Endothelial cell of umbilical vein (primary cell): ENCODE measurements around the gene MRLN. TPM values are rescaled to one million over a fixed set of nuclear protein-coding genes. Genes with fewer than 3 reads are reported as not detected.
A peak's percentile ranks its signal among the peaks of the same experiment; 100 is the strongest.

ENCODE experiments used
- BruUV-seq: library from RNA; stranded (reverse); fragments of 400-500 nt; replicated peaks from 2 replicates; lab custom pipeline; 2021; lab: Mats Ljungman, UMichigan
- CTCF ChIA-PET: fragments of 300-600, 350-600 bp; sonication (Branson Sonifier 250); formaldehyde crosslinking; loops from one replicate; lab custom pipeline; 2021; ENCODE audit warnings: antibody characterized with exemption, inconsistent platforms; lab: Charles Lee
- POLR2A ChIA-PET: fragments of 300-600, 350-600 bp; sonication (Branson Sonifier 250); formaldehyde crosslinking; loops from one replicate; lab custom pipeline; 2021; ENCODE audit warnings: antibody characterized with exemption, inconsistent platforms; lab: Charles Lee
- DNase-seq: peaks from one replicate; pipeline ENCODE4 v3.0.0-alpha.2; 2011; ENCODE audit warnings: low read depth, low spot score
- FAIRE-seq: peaks from 2 replicates; lab custom pipeline; 2011; peaks lifted over from hg19 to GRCh38; lab: Jason Lieb, UNC
- H2AFZ ChIP-seq: 2 replicates; pipeline ENCODE4 v1.6.0; 2012; ENCODE audit warnings: low read depth, low read length, control low read depth, inconsistent platforms
- H3K27ac ChIP-seq: 2 replicates; pipeline ENCODE4 v1.5.1; 2011; ENCODE audit warnings: low read depth, mild to moderate bottlenecking, control low read depth, low read length, moderate library complexity; ENCODE audit not compliant: insufficient read depth
- H3K27me3 ChIP-seq, 2 experiments: 2 replicates each; pipeline versions ENCODE4 v1.6.0 to v1.6.1; 2011; ENCODE audit warnings: low read length in 2 of 2, mixed read lengths in 1 of 2; ENCODE audit not compliant: control insufficient read depth in 2 of 2, insufficient read depth in 2 of 2
- H3K36me3 ChIP-seq, 2 experiments: 2 replicates in 1 of 2; 3 replicates in 1 of 2; pipeline ENCODE4 v1.5.1; 2011; ENCODE audit warnings: low read length in 2 of 2, mild to moderate bottlenecking in 1 of 2, moderate library complexity in 1 of 2; ENCODE audit not compliant: control insufficient read depth in 2 of 2, insufficient read depth in 2 of 2; ENCODE audit errors: extremely low read depth in 1 of 2
- H3K4me1 ChIP-seq: 3 replicates; pipeline ENCODE4 v1.5.1; 2011; ENCODE audit warnings: mild to moderate bottlenecking, low read length; ENCODE audit not compliant: control insufficient read depth, insufficient read depth; ENCODE audit errors: extremely low read depth
- H3K4me2 ChIP-seq: 2 replicates; pipeline ENCODE4 v1.6.1; 2011; ENCODE audit warnings: low read length, control low read depth, mixed read lengths; ENCODE audit not compliant: insufficient read depth
- H3K4me3 ChIP-seq, 3 experiments: fragments of 200-600 bp in 1 of 3; sonication (generic), shearing (Covaris generic) in 1 of 3; replicated peaks in 1 of 3; 2 replicates each; pipeline ENCODE4 v1.5.1; 2011 to 2016; ENCODE audit warnings: control low read depth in 3 of 3, low read length in 3 of 3, mild to moderate bottlenecking in 2 of 3, inconsistent platforms in 1 of 3, low read depth in 1 of 3, moderate library complexity in 1 of 3; ENCODE audit not compliant: insufficient read depth in 1 of 3
- H3K79me2 ChIP-seq: 2 replicates; pipeline ENCODE4 v1.6.0; 2012; ENCODE audit warnings: low read length, inconsistent platforms; ENCODE audit not compliant: control insufficient read depth, insufficient read depth
- H3K9ac ChIP-seq: replicated peaks from 2 replicates; pipeline ENCODE3; 2011; ENCODE audit warnings: low read length, control low read depth; ENCODE audit not compliant: insufficient read depth; ENCODE audit errors: extremely low read depth
- H3K9me1 ChIP-seq: replicated peaks from 3 replicates; pipeline ENCODE4 v1.6.0; 2011; ENCODE audit warnings: mild to moderate bottlenecking, low read length; ENCODE audit not compliant: control insufficient read depth, insufficient read depth; ENCODE audit errors: extremely low read depth
- H3K9me3 ChIP-seq: replicated peaks from 2 replicates; pipeline ENCODE4 v1.5.1; 2012; ENCODE audit warnings: low read length, inconsistent platforms; ENCODE audit not compliant: control insufficient read depth, insufficient read depth
- H4K20me1 ChIP-seq: replicated peaks from 2 replicates; pipeline ENCODE3; 2011; ENCODE audit warnings: mild to moderate bottlenecking, low read length; ENCODE audit not compliant: control insufficient read depth, insufficient read depth; ENCODE audit errors: extremely low read depth
- CTCF ChIP-seq, 2 donors: IDR thresholded peaks; 1 replicate in 1 of 2; 2 replicates in 1 of 2; pipeline ENCODE4 v1.5.1; 2011; ENCODE audit warnings: low read length in 2 of 2, mild to moderate bottlenecking in 2 of 2, moderate library complexity in 2 of 2, control low read depth in 1 of 2, inconsistent platforms in 1 of 2, low read depth in 1 of 2; ENCODE audit not compliant: insufficient read depth in 1 of 2; ENCODE audit errors: extremely low read depth in 1 of 2
- EZH2 ChIP-seq: IDR thresholded peaks from 2 replicates; pipeline ENCODE4 v1.6.1; 2012; ENCODE audit warnings: borderline replicate concordance, low read depth, mild to moderate bottlenecking, moderate library complexity, low read length, inconsistent platforms; ENCODE audit not compliant: severe bottlenecking
- GATA2 ChIP-seq: IDR thresholded peaks from 2 replicates; pipeline ENCODE4 v1.7.0; 2011; ENCODE audit warnings: low read depth, mild to moderate bottlenecking, moderate library complexity, mixed read lengths, low read length; ENCODE audit not compliant: insufficient read length, insufficient read depth
- JUN ChIP-seq: IDR thresholded peaks from 2 replicates; pipeline ENCODE4 v1.6.1; 2011; ENCODE audit warnings: borderline replicate concordance, low read depth; ENCODE audit not compliant: insufficient read length, insufficient read depth
- dilution Hi-C: fragments of 300-500 bp; cut with MboI; formaldehyde crosslinking; loops from one replicate; pipeline ENCODE4 v1.15.0; 2019; ENCODE audit warnings: low sequenced_read_pairs; ENCODE audit not compliant: extremely low pct_ligation_motif_present
- intact Hi-C: fragments of 100-400 bp; cut with micrococcal nuclease; formaldehyde crosslinking; loops from one replicate; pipeline ENCODE4 v1.10.0; 2022
- polyA plus RNA-seq, 4 experiments: library from polyadenylated mRNA; depleted of rRNA in 3 of 4; stranded (reverse) in 3 of 4; unstranded in 1 of 4; fragments of >200 nt; gene quantifications; 2 replicates each; pipeline versions ENCODE4 v1.2.1 to v1.2.3, GENCODE V29; 2011 to 2012; ENCODE audit warnings: missing spikeins in 1 of 4
- total RNA-seq: library from RNA; stranded (reverse); gene quantifications from 2 replicates; pipeline ENCODE4 v1.2.3, GENCODE V29; 2021

Gene MRLN
- total and polyA plus RNA-seq, 2 donors (not counting 3 experiments of a cell fraction or from before 2014, with no cell fraction given) = not detected

DNA sequence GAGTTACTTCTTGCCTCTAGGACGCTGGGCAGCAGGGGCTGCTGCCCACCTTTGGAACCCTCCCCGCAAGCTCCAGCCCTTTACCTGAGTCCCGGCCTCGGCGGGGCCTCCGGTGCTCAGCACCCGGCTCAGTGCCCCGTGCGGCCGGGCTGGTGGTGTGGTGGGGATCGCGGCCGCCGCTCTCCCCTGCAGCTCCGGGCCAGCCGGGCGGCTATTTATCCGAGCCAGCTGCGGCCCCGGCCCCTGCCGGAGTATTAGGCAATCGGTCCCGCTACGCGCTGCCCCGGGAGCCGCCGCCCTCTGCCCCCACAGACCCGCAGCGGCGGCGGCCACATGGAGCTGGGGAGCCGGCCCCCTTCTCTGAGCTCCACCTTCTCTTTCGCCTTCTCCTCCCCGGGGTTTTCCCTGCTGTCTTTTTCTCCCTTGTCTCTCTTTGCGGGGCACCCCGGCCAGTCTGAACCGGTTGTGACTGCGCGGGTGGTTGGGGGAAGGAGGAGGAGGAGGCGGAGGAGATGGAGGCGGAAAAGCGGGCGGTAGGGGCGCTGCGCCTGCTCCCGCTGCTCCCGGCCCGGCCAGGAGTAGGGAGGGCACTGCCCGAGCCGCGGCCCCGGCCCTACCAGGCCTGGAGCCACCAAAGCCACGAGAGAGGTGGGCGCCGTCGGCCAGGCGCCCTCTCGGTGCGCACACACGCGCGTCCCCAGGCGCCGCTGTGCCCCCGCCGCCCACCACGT is 43.7 kb downstream of the MRLN start, which contains the start of gene SLC16A9:
Gene SLC16A9 (minus strand): TSS at position 456 of the 731 bp plus-strand sequence. CDS start 25,559 bp downstream, outside the sequence.
- Histone ChIP-seq H3K36me3 (no peaks in the 10 kb centered on the region), H3K79me2 (no peaks in the 10 kb centered on the region), H3K9ac (peak within 1 kb of the TSS; percentile 42), H3K9me3 (no peaks in the 10 kb centered on the region), H3K27ac (no peak within 1 kb of the TSS), H3K4me1 (peaks cover 5% of the 10 kb centered on the region), H3K9me1 (no peaks in the 10 kb centered on the region), H2AFZ (peak within 1 kb of the TSS; percentile 84), H3K4me2 (peak within 1 kb of the TSS; percentile 79), H3K27me3 (peaks cover 16 to 41% of the 10 kb centered on the region in 2 experiments), H3K4me3 (peak within 1 kb of the TSS; percentile 33 to 45 (median 42)), H4K20me1 (no peaks in the 10 kb centered on the region)
- ChIA-PET CTCF (no interaction called here), POLR2A (no interaction called here)
- TF ChIP-seq JUN (no peak), CTCF (IDR thresholded peaks at IDR 0.05; ENCODE audit: extremely low read depth in 1 of 2, insufficient read depth in 1 of 2, low read depth in 1 of 2, low read length in 2 of 2) (peak; percentile 16 to 43)
- BruUV-seq = no TSS peak
- dilution Hi-C loops (no loop called here), intact Hi-C loops (no loop called here)
- no peak for FAIRE-seq
- DNase-seq = peak; percentile 18

DNA sequence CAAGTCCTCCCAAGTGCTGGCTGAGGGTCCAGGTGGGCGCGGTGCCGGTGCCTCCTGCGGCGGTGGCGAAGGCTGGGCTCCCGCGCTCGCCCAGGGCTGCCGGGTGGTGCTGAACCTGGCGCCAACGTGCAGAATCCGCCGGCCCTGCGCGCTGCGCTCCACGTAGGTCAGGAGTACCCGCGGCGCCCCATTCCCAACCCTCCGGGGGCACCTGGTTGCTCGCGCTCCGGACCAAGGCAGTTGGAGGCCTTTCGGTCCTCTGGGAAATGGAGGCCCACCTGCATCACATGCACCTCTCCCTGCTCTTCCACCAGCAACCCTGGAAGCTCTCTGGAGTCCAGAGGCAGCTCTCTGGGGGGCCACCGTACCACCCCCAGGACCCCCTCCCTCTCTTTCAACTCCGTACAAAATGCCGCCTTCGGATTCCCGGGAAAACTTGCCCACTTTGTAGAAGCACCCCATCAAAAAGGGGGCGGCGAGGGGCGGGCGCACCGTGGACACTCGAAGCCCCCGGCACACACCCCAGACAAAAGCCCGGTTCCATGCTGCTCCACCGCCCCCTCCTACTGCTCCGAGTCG is 44.4 kb downstream of the MRLN start:
- ChIA-PET CTCF (no interaction called here), POLR2A (no interaction called here)
- Histone ChIP-seq H3K27ac (no peak overlapping the region), H3K27me3 (peaks cover 16 to 41% of the 10 kb centered on the region in 2 experiments), H3K79me2 (no peaks in the 10 kb centered on the region), H3K4me2 (peak overlapping the region; percentile 79), H2AFZ (peak overlapping the region; percentile 84), H3K9ac (no peak overlapping the region), H3K36me3 (no peaks in the 10 kb centered on the region), H4K20me1 (no peaks in the 10 kb centered on the region), H3K4me3 (peak overlapping the region; percentile 33 to 45 (median 42)), H3K9me3 (no peaks in the 10 kb centered on the region), H3K9me1 (no peaks in the 10 kb centered on the region), H3K4me1 (peaks cover 5% of the 10 kb centered on the region)
- DNase-seq (peak; percentile 2), FAIRE-seq (no peak)
- intact Hi-C loops (no loop called here), dilution Hi-C loops (no loop called here)
- no TSS peak for BruUV-seq
- TF ChIP-seq GATA2 (no peak), EZH2 (peak; percentile 77)
